A673 (cell line): ENCODE results near the gene DIP2C.

Experiments
- EZH2 ChIP-seq: fragments of 200-600 bp; sonication (generic); IDR thresholded peaks from 2 replicates; pipeline ENCODE4 v1.6.1; 2017; ENCODE audit warnings: borderline replicate concordance, low read depth, mild to moderate bottlenecking, mixed read lengths, antibody characterized with exemption, low read length; ENCODE audit not compliant: poor library complexity, severe bottlenecking
- TF ChIP-seq, protein P1 (sequence below): fragments of 300-800, 200-600 bp; sonication (generic); conservative IDR thresholded peaks from 2 replicates; pipeline ENCODE4 v1.5.1; 2017; ENCODE audit warnings: low read depth, mild to moderate bottlenecking, antibody characterized with exemption, low read length, moderate library complexity, mixed read lengths

DNA sequence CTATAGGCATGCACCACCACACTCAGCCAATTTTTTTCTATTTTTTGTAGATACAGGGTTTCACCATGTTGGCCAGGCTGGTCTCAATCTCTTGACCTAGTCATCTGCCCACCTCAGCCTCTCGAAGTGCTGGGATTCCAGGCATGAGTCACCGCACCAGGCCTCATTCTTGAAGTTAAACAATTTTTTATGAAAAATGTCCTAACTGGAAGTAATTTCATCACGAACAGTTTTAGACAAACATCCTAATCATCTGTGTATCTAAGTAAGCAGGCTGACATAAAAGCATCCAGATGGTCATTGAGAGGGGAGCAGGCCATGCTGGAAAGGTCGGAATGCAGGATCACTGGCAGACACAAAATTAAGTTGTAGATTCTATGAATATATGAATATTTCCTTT lies 285.1 kb downstream of the DIP2C start:
- TF ChIP-seq, protein P1, sequence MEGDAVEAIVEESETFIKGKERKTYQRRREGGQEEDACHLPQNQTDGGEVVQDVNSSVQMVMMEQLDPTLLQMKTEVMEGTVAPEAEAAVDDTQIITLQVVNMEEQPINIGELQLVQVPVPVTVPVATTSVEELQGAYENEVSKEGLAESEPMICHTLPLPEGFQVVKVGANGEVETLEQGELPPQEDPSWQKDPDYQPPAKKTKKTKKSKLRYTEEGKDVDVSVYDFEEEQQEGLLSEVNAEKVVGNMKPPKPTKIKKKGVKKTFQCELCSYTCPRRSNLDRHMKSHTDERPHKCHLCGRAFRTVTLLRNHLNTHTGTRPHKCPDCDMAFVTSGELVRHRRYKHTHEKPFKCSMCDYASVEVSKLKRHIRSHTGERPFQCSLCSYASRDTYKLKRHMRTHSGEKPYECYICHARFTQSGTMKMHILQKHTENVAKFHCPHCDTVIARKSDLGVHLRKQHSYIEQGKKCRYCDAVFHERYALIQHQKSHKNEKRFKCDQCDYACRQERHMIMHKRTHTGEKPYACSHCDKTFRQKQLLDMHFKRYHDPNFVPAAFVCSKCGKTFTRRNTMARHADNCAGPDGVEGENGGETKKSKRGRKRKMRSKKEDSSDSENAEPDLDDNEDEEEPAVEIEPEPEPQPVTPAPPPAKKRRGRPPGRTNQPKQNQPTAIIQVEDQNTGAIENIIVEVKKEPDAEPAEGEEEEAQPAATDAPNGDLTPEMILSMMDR: no peak
- TF ChIP-seq EZH2: no peak
